Neural progenitor cell (in vitro differentiated cells): Measurements from ENCODE around the gene SEMG2.

Source experiments
- EZH2 ChIP-seq: fragments of 200-600 bp; sonication (generic); IDR thresholded peaks from 2 replicates; pipeline ENCODE4 v1.6.1; 2017; ENCODE audit warnings: antibody characterized with exemption, mild to moderate bottlenecking, moderate library complexity
- TF ChIP-seq, protein P1 (sequence below): fragments of 200-600 bp; sonication (generic); IDR thresholded peaks from 2 replicates; pipeline ENCODE4 v1.5.1; 2017; ENCODE audit warnings: antibody characterized with exemption, mild to moderate bottlenecking

DNA sequence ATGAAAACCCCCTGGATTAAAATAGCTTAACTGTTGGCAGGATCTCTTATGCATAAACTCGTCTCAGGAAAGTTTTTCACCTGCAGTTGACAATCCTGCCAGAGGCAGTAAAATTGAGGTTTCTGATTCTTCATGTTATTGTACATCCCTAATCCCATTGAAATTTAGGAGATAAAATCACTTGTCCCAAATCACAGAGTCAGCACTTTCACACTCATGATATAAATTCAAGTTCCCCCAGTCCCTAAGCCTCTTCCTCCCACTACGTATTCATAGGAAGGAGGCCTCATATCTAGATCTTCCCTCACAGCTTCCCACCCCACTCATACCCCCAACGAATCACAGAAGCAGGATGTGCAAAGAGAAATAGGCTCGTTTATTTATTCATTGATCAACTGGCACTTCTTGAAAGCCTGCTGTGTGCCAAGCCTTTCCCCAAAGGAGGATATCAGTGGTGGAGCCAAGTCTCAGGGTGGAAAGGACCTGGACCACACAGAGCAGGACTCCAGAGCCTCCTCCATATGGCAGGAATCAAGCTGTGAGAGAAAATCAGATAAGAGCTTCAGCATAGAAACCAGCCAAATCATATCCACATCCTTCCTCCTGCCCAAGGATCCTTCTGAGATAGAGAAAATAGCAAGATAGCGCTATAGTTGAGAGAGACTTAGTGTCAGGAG is 30.8 kb downstream of the SEMG2 start:
- TF ChIP-seq, protein P1, sequence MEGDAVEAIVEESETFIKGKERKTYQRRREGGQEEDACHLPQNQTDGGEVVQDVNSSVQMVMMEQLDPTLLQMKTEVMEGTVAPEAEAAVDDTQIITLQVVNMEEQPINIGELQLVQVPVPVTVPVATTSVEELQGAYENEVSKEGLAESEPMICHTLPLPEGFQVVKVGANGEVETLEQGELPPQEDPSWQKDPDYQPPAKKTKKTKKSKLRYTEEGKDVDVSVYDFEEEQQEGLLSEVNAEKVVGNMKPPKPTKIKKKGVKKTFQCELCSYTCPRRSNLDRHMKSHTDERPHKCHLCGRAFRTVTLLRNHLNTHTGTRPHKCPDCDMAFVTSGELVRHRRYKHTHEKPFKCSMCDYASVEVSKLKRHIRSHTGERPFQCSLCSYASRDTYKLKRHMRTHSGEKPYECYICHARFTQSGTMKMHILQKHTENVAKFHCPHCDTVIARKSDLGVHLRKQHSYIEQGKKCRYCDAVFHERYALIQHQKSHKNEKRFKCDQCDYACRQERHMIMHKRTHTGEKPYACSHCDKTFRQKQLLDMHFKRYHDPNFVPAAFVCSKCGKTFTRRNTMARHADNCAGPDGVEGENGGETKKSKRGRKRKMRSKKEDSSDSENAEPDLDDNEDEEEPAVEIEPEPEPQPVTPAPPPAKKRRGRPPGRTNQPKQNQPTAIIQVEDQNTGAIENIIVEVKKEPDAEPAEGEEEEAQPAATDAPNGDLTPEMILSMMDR = no peak
- no peak for TF ChIP-seq EZH2
